PC-3 (cell line): Measurements from ENCODE around the gene SLC5A6. TPM values are rescaled to one million over a fixed set of nuclear protein-coding genes. Genes with fewer than 3 reads are reported as not detected.
A peak's percentile ranks its signal among the peaks of the same experiment; 100 is the strongest.

Experiments used
- ATAC-seq: fragments of 200-7000 bp; cut with Tn5 transposase; 2 replicates; pipeline ENCODE4 v1.9.1; 2020; ENCODE audit warnings: mild to moderate bottlenecking, moderate library complexity
- BruUV-seq: library from RNA; stranded (reverse); fragments of 400-500 nt; replicated peaks from 2 replicates; lab custom pipeline; 2021; lab: Mats Ljungman, UMichigan
- CTCF ChIA-PET: fragments of 300-600 bp; sonication (Branson Sonifier 250); formaldehyde crosslinking; loops from one replicate; lab custom pipeline; 2022; ENCODE audit warnings: antibody characterized with exemption; lab: Charles Lee
- POLR2A ChIA-PET: fragments of 300-600 bp; sonication (Branson Sonifier 250); formaldehyde crosslinking; loops from one replicate; lab custom pipeline; 2022; ENCODE audit warnings: antibody characterized with exemption; ENCODE audit not compliant: unreplicated experiment; lab: Charles Lee
- DNase-seq: peaks from one replicate; pipeline ENCODE4 v3.0.0-alpha.2; 2015
- H2AFZ ChIP-seq: fragments of 300-600 bp; sonication (generic); 2 replicates; pipeline ENCODE4 v1.6.0; 2016; ENCODE audit warnings: antibody characterized with exemption, low read length
- H3F3A ChIP-seq: fragments of 300-600 bp; sonication (generic); one replicate; pipeline ENCODE4 v1.6.0; 2017; ENCODE audit warnings: antibody characterized with exemption, low read length, control low read depth, mild to moderate bottlenecking; ENCODE audit not compliant: unreplicated experiment
- H3K27ac ChIP-seq: fragments of 300-600 bp; sonication (generic); 2 replicates; pipeline ENCODE4 v1.5.1; 2016; ENCODE audit warnings: mild to moderate bottlenecking, low read length
- H3K27me3 ChIP-seq: fragments of 300-600 bp; sonication (generic); 2 replicates; pipeline ENCODE4 v1.6.1; 2016; ENCODE audit warnings: low read length, mixed read lengths
- H3K36me3 ChIP-seq: fragments of 300-600 bp; sonication (generic); 2 replicates; pipeline ENCODE4 v1.6.1; 2016; ENCODE audit warnings: low read depth, mixed run types, low read length, mixed read lengths
- H3K4me1 ChIP-seq: fragments of 300-600 bp; sonication (generic); 2 replicates; pipeline ENCODE4 v1.5.1; 2016; ENCODE audit warnings: low read length; ENCODE audit not compliant: insufficient read depth
- H3K4me2 ChIP-seq: fragments of 300-600 bp; sonication (generic); 2 replicates; pipeline ENCODE4 v1.6.0; 2016; ENCODE audit warnings: low read length
- H3K4me3 ChIP-seq: fragments of 300-600 bp; sonication (generic); 2 replicates; pipeline ENCODE4 v1.5.1; 2016; ENCODE audit warnings: mild to moderate bottlenecking, low read length, mixed read lengths
- H3K79me2 ChIP-seq: fragments of 300-600 bp; sonication (generic); 2 replicates; pipeline ENCODE4 v1.6.1; 2017; ENCODE audit warnings: low read length, mixed read lengths
- H3K9ac ChIP-seq: fragments of 300-600 bp; sonication (generic); 2 replicates; pipeline ENCODE4 v1.6.0; 2016; ENCODE audit warnings: mild to moderate bottlenecking, low read length
- H3K9me2 ChIP-seq: fragments of 300-600 bp; sonication (generic); replicated peaks from 2 replicates; pipeline ENCODE4 v1.6.1; 2016; ENCODE audit warnings: mixed run types, low read length, mixed read lengths
- H3K9me3 ChIP-seq: fragments of 300-600 bp; sonication (generic); 2 replicates; pipeline ENCODE4 v1.6.1; 2016; ENCODE audit warnings: low read length, mixed read lengths
- H4K20me1 ChIP-seq: fragments of 300-600 bp; sonication (generic); 2 replicates; pipeline ENCODE4 v1.6.1; 2016; ENCODE audit warnings: low read length, mixed read lengths
- EZH2 ChIP-seq: fragments of 300-600 bp; sonication (generic); IDR thresholded peaks from one replicate; pipeline ENCODE4 v1.6.1; 2017; ENCODE audit warnings: antibody characterized with exemption, mild to moderate bottlenecking, low read length; ENCODE audit not compliant: unreplicated experiment
- EZH2phosphoT487 ChIP-seq: fragments of 300-600 bp; sonication (generic); IDR thresholded peaks from 2 replicates; pipeline ENCODE4 v1.6.1; 2018; ENCODE audit warnings: mild to moderate bottlenecking, antibody characterized with exemption, low read length, borderline replicate concordance
- intact Hi-C: fragments of 100-400 bp; cut with micrococcal nuclease; formaldehyde crosslinking; loops from 2 replicates; pipeline ENCODE4 v1.9.0; 2023
- total RNA-seq: library from RNA; depleted of rRNA; stranded (reverse); fragments of >200 nt; gene quantifications from 2 replicates; pipeline ENCODE4 v1.2.3, GENCODE V29; 2014
- TF ChIP-seq, protein P1 (sequence below): fragments of 300-600 bp; sonication (generic); conservative IDR thresholded peaks from 2 replicates; pipeline ENCODE4 v1.5.1; 2017; ENCODE audit warnings: antibody characterized with exemption, low read depth, mild to moderate bottlenecking, low read length

Gene SLC5A6
- total RNA-seq, 1 experiment from 2014 or later, result 48.1 TPM

DNA sequence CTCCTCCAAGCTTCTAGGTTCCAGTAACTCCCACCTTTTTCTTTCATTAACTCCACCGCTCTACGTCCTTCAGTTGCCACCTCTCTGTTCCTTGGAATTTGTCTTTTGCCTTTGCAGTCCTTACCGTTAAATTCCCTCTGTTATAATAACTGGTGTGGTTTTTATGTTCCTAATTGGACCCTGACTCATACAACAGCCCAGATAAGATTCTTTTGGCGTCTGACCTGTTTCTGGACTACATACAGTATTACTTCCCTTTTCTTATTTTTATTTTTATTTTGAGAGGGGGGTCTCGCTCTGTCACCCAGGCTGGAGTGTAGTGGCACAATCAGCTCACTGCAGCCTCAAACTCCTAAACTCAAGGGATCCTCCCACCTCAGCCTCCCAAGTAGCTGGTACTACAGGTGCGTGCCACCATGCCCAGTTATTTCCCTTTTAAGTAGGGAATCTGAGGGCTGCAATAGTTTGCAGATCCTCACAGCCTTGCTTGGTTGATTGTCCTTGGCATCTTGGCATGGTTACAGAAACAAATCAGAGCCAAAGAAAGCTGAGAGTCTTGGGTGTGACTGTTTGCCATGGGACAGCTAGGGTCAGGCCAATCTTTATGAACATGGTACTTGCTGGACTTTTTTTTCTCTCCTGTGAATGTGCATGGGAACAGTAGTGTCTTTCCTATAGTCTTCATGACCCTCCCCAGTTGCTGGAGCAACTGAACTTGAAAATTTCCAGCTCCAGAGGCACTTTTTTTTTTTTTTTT, 41.3 kb downstream of the SLC5A6 start:
- H3K9ac ChIP-seq, result no peak overlapping the region
- H3K9me2 ChIP-seq, result no peaks in the 10 kb centered on the region
- H3K4me1 ChIP-seq, result no peaks in the 10 kb centered on the region
- no peak overlapping the region for H3K27ac ChIP-seq
- ChIA-PET POLR2A (no interaction called here), CTCF (interaction anchor here (0.7 kb wide), 1 partner anchor 10 kb away, joined by 7 read pairs; no protein-coding TSS in a partner anchor)
- intact Hi-C loops, result no loop called here
- H3K4me3 ChIP-seq, result no peak overlapping the region
- DNase-seq, result no peak
- peak; percentile 32 for ATAC-seq
- no peaks in the 10 kb centered on the region for H3K9me3 ChIP-seq
- H3F3A ChIP-seq, result no peaks in the 10 kb centered on the region
- TF ChIP-seq, protein P1, sequence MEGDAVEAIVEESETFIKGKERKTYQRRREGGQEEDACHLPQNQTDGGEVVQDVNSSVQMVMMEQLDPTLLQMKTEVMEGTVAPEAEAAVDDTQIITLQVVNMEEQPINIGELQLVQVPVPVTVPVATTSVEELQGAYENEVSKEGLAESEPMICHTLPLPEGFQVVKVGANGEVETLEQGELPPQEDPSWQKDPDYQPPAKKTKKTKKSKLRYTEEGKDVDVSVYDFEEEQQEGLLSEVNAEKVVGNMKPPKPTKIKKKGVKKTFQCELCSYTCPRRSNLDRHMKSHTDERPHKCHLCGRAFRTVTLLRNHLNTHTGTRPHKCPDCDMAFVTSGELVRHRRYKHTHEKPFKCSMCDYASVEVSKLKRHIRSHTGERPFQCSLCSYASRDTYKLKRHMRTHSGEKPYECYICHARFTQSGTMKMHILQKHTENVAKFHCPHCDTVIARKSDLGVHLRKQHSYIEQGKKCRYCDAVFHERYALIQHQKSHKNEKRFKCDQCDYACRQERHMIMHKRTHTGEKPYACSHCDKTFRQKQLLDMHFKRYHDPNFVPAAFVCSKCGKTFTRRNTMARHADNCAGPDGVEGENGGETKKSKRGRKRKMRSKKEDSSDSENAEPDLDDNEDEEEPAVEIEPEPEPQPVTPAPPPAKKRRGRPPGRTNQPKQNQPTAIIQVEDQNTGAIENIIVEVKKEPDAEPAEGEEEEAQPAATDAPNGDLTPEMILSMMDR, result no peak
- TF ChIP-seq EZH2, result no peak
- TF ChIP-seq EZH2phosphoT487, result no peak
- peak overlapping the region; percentile 84; the same call in 1 of the 2 replicates for H2AFZ ChIP-seq
- H3K79me2 ChIP-seq, result no peaks in the 10 kb centered on the region
- peak overlapping the region; percentile 78; the same call in 1 of the 2 replicates for H3K4me2 ChIP-seq
- H4K20me1 ChIP-seq, result no peaks in the 10 kb centered on the region
- H3K27me3 ChIP-seq, result peaks cover 26% of the 10 kb centered on the region
- no peaks in the 10 kb centered on the region for H3K36me3 ChIP-seq
- no TSS peak for BruUV-seq

DNA sequence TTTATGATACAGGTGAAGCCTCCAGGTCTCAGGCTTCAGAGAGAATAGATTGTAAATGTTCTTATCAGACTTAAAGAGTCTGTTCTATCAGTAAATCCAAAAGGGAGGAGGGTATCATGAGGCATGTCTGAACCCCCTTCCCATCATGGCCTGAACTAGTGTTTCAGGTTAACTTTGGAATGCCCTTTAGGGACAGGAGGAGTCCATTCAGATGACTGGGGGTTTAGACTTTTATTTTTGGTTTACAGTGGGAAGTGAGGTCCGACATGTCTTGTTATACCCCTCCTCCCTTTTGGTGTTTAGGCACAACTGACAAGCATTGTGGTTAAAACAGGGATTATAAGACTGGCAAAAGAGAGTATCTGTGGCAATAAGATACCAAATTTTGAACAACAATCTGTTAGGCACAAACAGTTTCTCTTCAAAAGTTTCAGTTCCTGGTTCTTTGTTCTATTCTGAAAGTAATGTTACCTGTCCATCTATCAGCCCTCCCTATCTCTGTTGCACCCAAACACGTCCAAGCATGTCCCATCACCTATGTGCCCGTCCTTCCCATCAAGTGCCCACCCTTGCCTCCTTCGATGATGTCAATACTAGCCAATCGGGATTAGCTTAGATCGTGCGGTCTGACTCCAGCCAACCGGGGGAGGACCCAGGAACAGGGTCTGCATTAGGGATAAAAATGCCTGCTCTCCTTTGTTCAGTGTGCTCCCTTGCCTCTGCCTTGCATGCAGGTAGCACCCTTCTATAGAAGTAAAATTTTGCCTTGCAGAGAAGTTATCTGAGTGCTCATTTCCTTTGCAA, 46.9 kb downstream of the SLC5A6 start:
- no peak for ATAC-seq
- Histone ChIP-seq H3K9me2 (no peaks in the 10 kb centered on the region), H3K27me3 (no peaks in the 10 kb centered on the region), H3K36me3 (no peaks in the 10 kb centered on the region), H3F3A (no peaks in the 10 kb centered on the region), H3K79me2 (no peaks in the 10 kb centered on the region), H3K4me2 (no peak overlapping the region), H3K4me3 (no peak overlapping the region), H3K4me1 (no peaks in the 10 kb centered on the region), H3K9ac (no peak overlapping the region), H3K9me3 (no peaks in the 10 kb centered on the region), H4K20me1 (no peaks in the 10 kb centered on the region), H2AFZ (no peak overlapping the region), H3K27ac (no peak overlapping the region)
- ChIA-PET POLR2A (no interaction called here), CTCF (no interaction called here)
- BruUV-seq, result no TSS peak
- no peak for TF ChIP-seq EZH2phosphoT487
- TF ChIP-seq EZH2, result no peak
- TF ChIP-seq, protein P1, result no peak
- DNase-seq, result no peak
- intact Hi-C loops, result no loop called here
